OCI-LY7 (cell line): ENCODE data around the gene PRIMA1.

ENCODE experiments used
- CTCF ChIP-seq: fragments of 200-600 bp; sonication (generic); conservative IDR thresholded peaks from 2 replicates; pipeline ENCODE4 v1.5.1; 2014; ENCODE audit warnings: mild to moderate bottlenecking, antibody characterized with exemption, low read length, moderate library complexity, mixed read lengths
- EZH2phosphoT487 ChIP-seq: fragments of 200-600 bp; sonication (generic); IDR thresholded peaks from 2 replicates; pipeline ENCODE4 v1.6.1; 2018; ENCODE audit warnings: low read depth, borderline replicate concordance, mild to moderate bottlenecking, mixed run types, antibody characterized with exemption, low read length, moderate library complexity, mixed read lengths

- TF ChIP-seq CTCF (no peak), EZH2phosphoT487 (no peak)
Observed at GRCh38 chr14:93742761-93743160, 45.5 kb downstream of the PRIMA1 start.
